Mesendoderm (in vitro differentiated cells): ENCODE results near the gene TMEM203.

ENCODE experiments used
- DNase-seq: peaks from one replicate; pipeline ENCODE4 v3.0.0; 2013
- H2AK5ac ChIP-seq: 2 replicates; pipeline ENCODE4 v1.6.1; 2013; ENCODE audit warnings: low read length, inconsistent platforms
- H2BK120ac ChIP-seq: 2 replicates; pipeline ENCODE4 v1.6.1; 2013; ENCODE audit warnings: low read depth, mild to moderate bottlenecking, low read length, moderate library complexity, mixed read lengths
- H2BK15ac ChIP-seq: replicated peaks from 2 replicates; pipeline ENCODE4 v1.6.1; 2013; ENCODE audit warnings: low read depth, mild to moderate bottlenecking, moderate library complexity
- H2BK5ac ChIP-seq: 2 replicates; pipeline ENCODE4 v1.6.1; 2013; ENCODE audit warnings: low read length, inconsistent platforms
- H3K18ac ChIP-seq: 2 replicates; pipeline ENCODE4 v1.6.1; 2013; ENCODE audit warnings: mild to moderate bottlenecking, low read length, mixed read lengths
- H3K23ac ChIP-seq: one replicate; pipeline ENCODE4 v1.6.1; 2013; ENCODE audit warnings: low read length
- H3K27ac ChIP-seq: 2 replicates; pipeline ENCODE4 v1.5.1; 2013; ENCODE audit warnings: low read depth, mild to moderate bottlenecking, inconsistent platforms, low read length, moderate library complexity
- H3K27me3 ChIP-seq: 2 replicates; pipeline ENCODE4 v1.6.1; 2013; ENCODE audit warnings: low read length, control low read depth, mild to moderate bottlenecking, inconsistent platforms; ENCODE audit not compliant: insufficient read depth, poor library complexity
- H3K36me3 ChIP-seq: 2 replicates; pipeline ENCODE4 v1.6.1; 2013; ENCODE audit warnings: low read length, inconsistent platforms; ENCODE audit not compliant: control insufficient read depth, insufficient read depth
- H3K4ac ChIP-seq: one replicate; pipeline ENCODE4 v1.6.1; 2013; ENCODE audit warnings: low read depth, mild to moderate bottlenecking, low read length, moderate library complexity
- H3K4me1 ChIP-seq: 2 replicates; pipeline ENCODE4 v1.6.1; 2013; ENCODE audit warnings: low read depth, low read length, inconsistent platforms; ENCODE audit not compliant: control insufficient read depth
- H3K4me2 ChIP-seq: 2 replicates; pipeline ENCODE4 v1.6.1; 2013; ENCODE audit warnings: low read length
- H3K4me3 ChIP-seq: 2 replicates; pipeline ENCODE4 v1.5.1; 2013; ENCODE audit warnings: mild to moderate bottlenecking, low read length
- H3K56ac ChIP-seq: one replicate; pipeline ENCODE4 v1.6.1; 2013; ENCODE audit warnings: low read length
- H3K79me1 ChIP-seq: 2 replicates; pipeline ENCODE4 v1.6.1; 2013; ENCODE audit warnings: low read length, inconsistent platforms
- H3K79me2 ChIP-seq: 2 replicates; pipeline ENCODE4 v1.6.1; 2013; ENCODE audit warnings: mild to moderate bottlenecking, low read length; ENCODE audit not compliant: control insufficient read depth, insufficient read depth
- H3K9ac ChIP-seq: 2 replicates; pipeline ENCODE4 v1.6.1; 2013; ENCODE audit warnings: low read length, inconsistent platforms
- H4K5ac ChIP-seq: one replicate; pipeline ENCODE4 v1.6.1; 2013; ENCODE audit warnings: low read length
- H4K8ac ChIP-seq: one replicate; pipeline ENCODE4 v1.6.1; 2013; ENCODE audit warnings: low read depth, mild to moderate bottlenecking, control low read depth, low read length, moderate library complexity
- WGBS: extraction: QIAGEN DNeasy Blood & Tissue Kit; methylation state at CpG from one replicate; pipeline ENCODE4 v1.1.7; 2013; ENCODE audit warnings: low lambda C conversion rate, missing lambda C conversion rate; ENCODE audit not compliant: insufficient coverage; ENCODE audit errors: extremely low coverage; 5-methylcytosine and 5-hydroxymethylcytosine counted together

Gene TMEM203

GRCh38 chr9:137237759-137238726, 32.6 kb upstream of the TMEM203 start:
- Histone ChIP-seq H3K56ac (peak overlapping the region; percentile 30), H3K79me1 (peaks cover 9% of the 10 kb centered on the region), H3K18ac (no peak overlapping the region), H3K36me3 (peaks cover 6% of the 10 kb centered on the region), H3K9ac (no peak overlapping the region), H3K23ac (no peak overlapping the region), H3K4ac (no peak overlapping the region), H3K4me2 (no peak overlapping the region), H3K27ac (no peak overlapping the region), H2AK5ac (no peak overlapping the region), H4K8ac (no peak overlapping the region), H2BK5ac (no peak overlapping the region), H3K79me2 (peaks cover 17% of the 10 kb centered on the region), H3K4me1 (peaks cover 4% of the 10 kb centered on the region), H2BK15ac (no peak overlapping the region), H4K5ac (no peak overlapping the region), H3K27me3 (no peaks in the 10 kb centered on the region), H2BK120ac (no peak overlapping the region), H3K4me3 (no peak overlapping the region)
- WGBS: no CpG with 5 or more reads among the region's 13 CpGs
- DNase-seq: no peak

GRCh38 chr9:137236936-137237421, 31.5 kb upstream of the TMEM203 start:
- H3K4me2 ChIP-seq: no peak overlapping the region
- H3K4ac ChIP-seq: no peak overlapping the region
- no peak overlapping the region for H3K9ac ChIP-seq
- no peak overlapping the region for H3K4me3 ChIP-seq
- H2BK5ac ChIP-seq: no peak overlapping the region
- no peak overlapping the region for H2BK15ac ChIP-seq
- no peak overlapping the region for H4K8ac ChIP-seq
- peaks cover 2% of the 10 kb centered on the region for H3K4me1 ChIP-seq
- peaks cover 8% of the 10 kb centered on the region for H3K79me2 ChIP-seq
- no CpG with 5 or more reads among the region's 11 CpGs for WGBS
- no peak for DNase-seq
- peaks cover 6% of the 10 kb centered on the region for H3K79me1 ChIP-seq
- H2BK120ac ChIP-seq: no peak overlapping the region
- no peaks in the 10 kb centered on the region for H3K27me3 ChIP-seq
- no peak overlapping the region for H3K23ac ChIP-seq
- H3K18ac ChIP-seq: no peak overlapping the region
- no peak overlapping the region for H3K27ac ChIP-seq
- no peak overlapping the region for H4K5ac ChIP-seq
- no peaks in the 10 kb centered on the region for H3K36me3 ChIP-seq
- H3K56ac ChIP-seq: peak overlapping the region; percentile 56
- H2AK5ac ChIP-seq: no peak overlapping the region

DNA sequence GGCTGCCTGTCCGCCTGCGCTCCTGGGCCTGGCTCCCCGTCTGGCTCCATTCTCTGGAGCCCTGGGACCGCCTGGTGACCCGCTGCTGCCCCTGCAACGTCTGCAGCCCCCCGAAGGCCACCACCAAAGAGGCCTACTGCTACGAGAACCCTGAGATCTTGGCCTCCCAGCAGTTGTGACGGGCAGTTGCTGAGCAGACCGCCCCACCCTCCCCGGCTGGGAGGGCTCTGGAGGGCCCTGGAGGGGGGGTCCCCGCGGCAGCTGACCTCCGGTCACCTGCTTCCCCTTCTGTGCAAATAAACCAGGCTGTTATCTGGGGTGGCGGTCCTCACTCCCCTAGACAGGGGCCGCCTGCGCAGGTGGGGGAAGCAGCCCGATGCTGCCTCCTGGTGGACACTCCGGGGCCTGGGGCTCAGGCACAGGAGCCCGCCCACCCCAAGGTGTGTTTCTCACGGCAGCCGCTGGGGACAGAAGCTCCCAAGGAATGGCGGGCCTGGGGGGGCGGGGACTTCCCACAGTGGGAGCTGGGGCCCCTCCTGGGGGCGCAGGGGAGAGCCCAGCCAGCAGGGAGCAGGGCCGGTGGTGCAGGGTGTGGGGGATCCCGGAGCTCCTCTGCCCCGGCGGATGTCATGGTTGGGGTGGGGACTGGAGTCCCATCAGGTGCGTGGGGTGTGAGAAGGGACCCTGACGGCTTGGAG, 30.9 kb upstream of the TMEM203 start:
- no peak overlapping the region for H3K4me3 ChIP-seq
- no peak overlapping the region for H4K8ac ChIP-seq
- H3K27ac ChIP-seq: no peak overlapping the region

GRCh38 chr9:137235424-137236237, 30.2 kb upstream of the TMEM203 start:
- Histone ChIP-seq H3K4ac (no peak overlapping the region), H3K36me3 (no peaks in the 10 kb centered on the region), H3K27ac (no peak overlapping the region), H3K27me3 (no peaks in the 10 kb centered on the region), H3K79me2 (peaks cover 3% of the 10 kb centered on the region), H3K56ac (no peak overlapping the region), H3K18ac (no peak overlapping the region), H2BK120ac (no peak overlapping the region), H3K9ac (no peak overlapping the region), H3K79me1 (peaks cover 6% of the 10 kb centered on the region), H2BK5ac (no peak overlapping the region), H2BK15ac (no peak overlapping the region), H3K4me2 (no peak overlapping the region), H4K8ac (no peak overlapping the region), H2AK5ac (no peak overlapping the region), H4K5ac (no peak overlapping the region), H3K4me1 (peaks cover 2% of the 10 kb centered on the region), H3K4me3 (no peak overlapping the region), H3K23ac (no peak overlapping the region)
- no peak for DNase-seq
- no CpG with 5 or more reads among the region's 35 CpGs for WGBS

More for the DNA sequence above, 30.9 kb upstream of the TMEM203 start:
- Histone ChIP-seq H3K27me3 (no peaks in the 10 kb centered on the region), H3K56ac (peak overlapping the region; percentile 56), H3K79me1 (peaks cover 6% of the 10 kb centered on the region), H2BK5ac (no peak overlapping the region), H4K5ac (no peak overlapping the region), H2BK120ac (no peak overlapping the region), H3K23ac (no peak overlapping the region), H3K18ac (no peak overlapping the region), H3K4me1 (peaks cover 2% of the 10 kb centered on the region), H3K4ac (no peak overlapping the region), H2AK5ac (no peak overlapping the region), H3K36me3 (no peaks in the 10 kb centered on the region), H3K79me2 (peaks cover 3% of the 10 kb centered on the region), H3K9ac (no peak overlapping the region), H2BK15ac (no peak overlapping the region), H3K4me2 (no peak overlapping the region)
- DNase-seq: peak; percentile 83
- no CpG with 5 or more reads among the region's 31 CpGs for WGBS

GRCh38 chr9:137234758-137235423, 29.4 kb upstream of the TMEM203 start:
- Histone ChIP-seq H4K8ac (no peak overlapping the region), H2BK120ac (no peak overlapping the region), H3K79me2 (peaks cover 3% of the 10 kb centered on the region), H3K4me2 (no peak overlapping the region), H3K4ac (no peak overlapping the region), H2BK15ac (no peak overlapping the region), H3K23ac (no peak overlapping the region), H3K36me3 (no peaks in the 10 kb centered on the region), H2AK5ac (no peak overlapping the region), H4K5ac (no peak overlapping the region), H3K18ac (no peak overlapping the region), H3K27ac (no peak overlapping the region), H3K9ac (no peak overlapping the region), H3K4me1 (peaks cover 2% of the 10 kb centered on the region), H3K79me1 (peaks cover 6% of the 10 kb centered on the region), H3K4me3 (no peak overlapping the region), H3K27me3 (no peaks in the 10 kb centered on the region), H3K56ac (no peak overlapping the region), H2BK5ac (no peak overlapping the region)
- DNase-seq: no peak
- WGBS: no CpG with 5 or more reads among the region's 18 CpGs
